H9 (cell line): ENCODE results near the gene ZAP70. TPM values are rescaled to one million over a fixed set of nuclear protein-coding genes. Genes with fewer than 3 reads are reported as not detected.

ENCODE experiments used
- DNase-seq: peaks from one replicate; pipeline ENCODE4 v3.0.0-alpha.2; 2017
- H2AFZ ChIP-seq: one replicate; pipeline ENCODE4 v1.6.1; 2013; ENCODE audit warnings: mild to moderate bottlenecking, low read length, control low read depth, moderate library complexity
- H2AK5ac ChIP-seq: 2 replicates; pipeline ENCODE4 v1.6.1; 2013; ENCODE audit warnings: low read length, control low read depth, mixed read lengths; ENCODE audit not compliant: insufficient read length
- H2BK120ac ChIP-seq: one replicate; pipeline ENCODE4 v1.6.1; 2013; ENCODE audit warnings: low read depth, mild to moderate bottlenecking, low read length, control low read depth, inconsistent platforms; ENCODE audit not compliant: poor library complexity, severe bottlenecking
- H2BK12ac ChIP-seq: 2 replicates; pipeline ENCODE4 v1.6.1; 2013; ENCODE audit warnings: low read length, control low read depth, mixed read lengths, low read depth; ENCODE audit not compliant: insufficient read length
- H2BK15ac ChIP-seq: 2 replicates; pipeline ENCODE4 v1.6.1; 2013; ENCODE audit warnings: low read depth, low read length, control low read depth
- H2BK20ac ChIP-seq: one replicate; pipeline ENCODE4 v1.6.1; 2013; ENCODE audit warnings: low read depth, mild to moderate bottlenecking, low read length, control low read depth, inconsistent platforms; ENCODE audit not compliant: poor library complexity, severe bottlenecking
- H2BK5ac ChIP-seq: 2 replicates; pipeline ENCODE4 v1.6.1; 2013; ENCODE audit warnings: low read length, control low read depth, mixed read lengths; ENCODE audit not compliant: insufficient read length
- H3K14ac ChIP-seq: 2 replicates; pipeline ENCODE4 v1.6.1; 2013; ENCODE audit warnings: low read length, control low read depth; ENCODE audit not compliant: insufficient read depth
- H3K18ac ChIP-seq: 2 replicates; pipeline ENCODE4 v1.6.1; 2013; ENCODE audit warnings: low read depth, mild to moderate bottlenecking, mixed read lengths, low read length, control low read depth; ENCODE audit not compliant: insufficient read length
- H3K23ac ChIP-seq: 2 replicates; pipeline ENCODE4 v1.6.1; 2013; ENCODE audit warnings: low read length, control low read depth, mixed read lengths, low read depth; ENCODE audit not compliant: insufficient read length
- H3K23me2 ChIP-seq: 2 replicates; pipeline ENCODE4 v1.6.1; 2013; ENCODE audit warnings: low read depth, mild to moderate bottlenecking, mixed read lengths, low read length, control low read depth; ENCODE audit not compliant: insufficient read length, poor library complexity, severe bottlenecking
- H3K27ac ChIP-seq: 2 replicates; pipeline ENCODE4 v1.5.1; 2013; ENCODE audit warnings: low read length, control low read depth, mixed read lengths, low read depth; ENCODE audit not compliant: insufficient read length
- H3K27me3 ChIP-seq: 2 replicates; pipeline ENCODE4 v1.6.1; 2013; ENCODE audit warnings: low read length, control low read depth, inconsistent platforms; ENCODE audit not compliant: insufficient read depth
- H3K4ac ChIP-seq: 2 replicates; pipeline ENCODE4 v1.6.1; 2013; ENCODE audit warnings: low read depth, mild to moderate bottlenecking, control low read depth, inconsistent platforms, low read length, moderate library complexity
- H3K4me1 ChIP-seq: 2 replicates; pipeline ENCODE4 v1.6.1; 2013; ENCODE audit warnings: low read length, control low read depth, inconsistent platforms; ENCODE audit not compliant: insufficient read depth
- H3K4me2 ChIP-seq: 2 replicates; pipeline ENCODE4 v1.6.1; 2013; ENCODE audit warnings: low read length, control low read depth, mixed read lengths; ENCODE audit not compliant: insufficient read length, insufficient read depth
- H3K56ac ChIP-seq: 2 replicates; pipeline ENCODE4 v1.6.1; 2013; ENCODE audit warnings: low read depth, mild to moderate bottlenecking, mixed read lengths, low read length, control low read depth; ENCODE audit not compliant: insufficient read length
- H3K79me1 ChIP-seq: 2 replicates; pipeline ENCODE4 v1.6.1; 2013; ENCODE audit warnings: low read depth, mild to moderate bottlenecking, moderate library complexity, low read length, control low read depth, inconsistent platforms; ENCODE audit not compliant: insufficient read depth, poor library complexity, severe bottlenecking
- H3K79me2 ChIP-seq: 2 replicates; pipeline ENCODE4 v1.6.1; 2013; ENCODE audit warnings: low read length, control low read depth, inconsistent platforms; ENCODE audit not compliant: insufficient read depth
- H3K9ac ChIP-seq: 2 replicates; pipeline ENCODE4 v1.6.1; 2013; ENCODE audit warnings: low read length, control low read depth, mixed read lengths; ENCODE audit not compliant: insufficient read length; ENCODE audit errors: extremely low read depth
- H3K9me3 ChIP-seq: one replicate; pipeline ENCODE4 v1.6.1; 2013; ENCODE audit warnings: low read depth, low read length, inconsistent platforms; ENCODE audit not compliant: control insufficient read depth
- H3T11ph ChIP-seq: one replicate; pipeline ENCODE4 v1.6.1; 2013; ENCODE audit warnings: mild to moderate bottlenecking, low read length, control low read depth, inconsistent platforms
- H4K20me1 ChIP-seq: one replicate; pipeline ENCODE4 v1.6.1; 2013; ENCODE audit not compliant: control insufficient read depth, insufficient read length, insufficient read depth
- H4K5ac ChIP-seq: 2 replicates; pipeline ENCODE4 v1.6.1; 2013; ENCODE audit warnings: low read depth, mild to moderate bottlenecking, mixed read lengths, low read length, control low read depth; ENCODE audit not compliant: insufficient read length
- H4K8ac ChIP-seq: replicated peaks from 2 replicates; pipeline ENCODE4 v1.6.1; 2013; ENCODE audit warnings: low read length, control low read depth, mixed read lengths, low read depth; ENCODE audit not compliant: insufficient read length
- H4K91ac ChIP-seq: 2 replicates; pipeline ENCODE4 v1.6.1; 2013; ENCODE audit warnings: low read depth, mild to moderate bottlenecking, moderate library complexity, mixed read lengths, low read length, control low read depth; ENCODE audit not compliant: insufficient read length
- H3K27ac Mint-ChIP-seq, 3 experiments: 2 replicates in 2 of 3; 3 replicates in 1 of 3; pipeline ENCODE4 v1.8.0; 2020 to 2021; ENCODE audit warnings: mixed read lengths in 3 of 3, mild to moderate bottlenecking in 1 of 3, moderate library complexity in 1 of 3
- H3K27me3 Mint-ChIP-seq: 2 replicates; pipeline ENCODE4 v1.8.0; 2021; ENCODE audit warnings: low read depth, mild to moderate bottlenecking, moderate library complexity, mixed read lengths
- H3K36me3 Mint-ChIP-seq, 3 experiments: 2 replicates in 2 of 3; 3 replicates in 1 of 3; pipeline ENCODE4 v1.8.0; 2020 to 2021; ENCODE audit warnings: low read depth in 3 of 3, mixed read lengths in 3 of 3; ENCODE audit not compliant: insufficient read depth in 1 of 3
- H3K4me1 Mint-ChIP-seq, 2 experiments: 2 replicates each; pipeline ENCODE4 v1.8.0; 2020; ENCODE audit warnings: mixed read lengths in 2 of 2
- H3K4me3 Mint-ChIP-seq, 2 experiments: 2 replicates in 1 of 2; 3 replicates in 1 of 2; pipeline ENCODE4 v1.8.0; 2020 to 2021; ENCODE audit warnings: mild to moderate bottlenecking in 2 of 2, mixed read lengths in 2 of 2, moderate library complexity in 1 of 2
- H3K9me3 Mint-ChIP-seq, 2 experiments: 2 replicates in 1 of 2; 3 replicates in 1 of 2; pipeline ENCODE4 v1.8.0; 2020; ENCODE audit warnings: mild to moderate bottlenecking in 2 of 2, mixed read lengths in 2 of 2, moderate library complexity in 1 of 2
- CTCF ChIP-seq: fragments of 200-600 bp; sonication (generic); conservative IDR thresholded peaks from 3 replicates; pipeline ENCODE4 v1.8.0; 2021; ENCODE audit warnings: antibody characterized with exemption, mild to moderate bottlenecking
- WGBS: extraction: QIAGEN DNeasy Blood & Tissue Kit; methylation state at CpG from one replicate; pipeline ENCODE4 v1.1.7; 2013; ENCODE audit warnings: missing lambda C conversion rate, low lambda C conversion rate, mixed read lengths; ENCODE audit not compliant: insufficient read length; ENCODE audit errors: extremely low coverage; 5-methylcytosine and 5-hydroxymethylcytosine counted together
- total RNA-seq: library from RNA; stranded (reverse); gene quantifications from 2 replicates; pipeline ENCODE4 v1.2.1, GENCODE V29; 2021

ZAP70 gene
- total RNA-seq, 1 experiment from 2014 or later = 0.24 TPM

- no peak for TF ChIP-seq CTCF
- H3K9me3 ChIP-seq = no peaks in the 10 kb centered on the region
- no peak overlapping the region for H2BK12ac ChIP-seq
- H3K79me1 ChIP-seq = no peaks in the 10 kb centered on the region
- Mint-ChIP-seq H3K4me1 (peaks cover 20 to 24% of the 10 kb centered on the region in 2 experiments), H3K9me3 (no peaks in the 10 kb centered on the region; a peak in 1 of 5 replicates), H3K27ac (no peak overlapping the region), H3K4me3 (no peak overlapping the region), H3K36me3 (peaks cover 11 to 25% (median 19%) of the 10 kb centered on the region in 3 experiments), H3K27me3 (peaks cover 11% of the 10 kb centered on the region)
- peaks cover 5% of the 10 kb centered on the region; the same call in 1 of the 2 replicates for H3K4me1 ChIP-seq
- DNase-seq = no peak
- no peak overlapping the region for H3K14ac ChIP-seq
- H3K18ac ChIP-seq = no peak overlapping the region
- no peak overlapping the region for H3K4ac ChIP-seq
- H2BK120ac ChIP-seq = no peak overlapping the region
- no peak overlapping the region for H3K9ac ChIP-seq
- H2AK5ac ChIP-seq = no peak overlapping the region
- WGBS = no CpG with 5 or more reads among the region's 4 CpGs
- no peak overlapping the region for H2BK20ac ChIP-seq
- H3K27me3 ChIP-seq = no peaks in the 10 kb centered on the region
- no peak overlapping the region for H4K91ac ChIP-seq
- no peak overlapping the region for H3K27ac ChIP-seq
- H4K5ac ChIP-seq = no peak overlapping the region
- H3K79me2 ChIP-seq = no peaks in the 10 kb centered on the region
- H4K20me1 ChIP-seq = no peaks in the 10 kb centered on the region
- H3T11ph ChIP-seq = no peak overlapping the region
- no peak overlapping the region for H3K4me2 ChIP-seq
- no peak overlapping the region for H3K56ac ChIP-seq
- no peak overlapping the region for H2BK15ac ChIP-seq
- no peaks in the 10 kb centered on the region for H3K23me2 ChIP-seq
- no peak overlapping the region for H4K8ac ChIP-seq
- no peak overlapping the region for H3K23ac ChIP-seq
- no peak overlapping the region for H2AFZ ChIP-seq
- H2BK5ac ChIP-seq = no peak overlapping the region
These were observed 52.6 kb downstream of the ZAP70 start for GRCh38 chr2:97765933-97766332.
